Loucy (cell line): ENCODE results near the gene MSL3B.

ENCODE experiments used
- CTCF ChIP-seq: fragments of 200-600 bp; sonication (generic); conservative IDR thresholded peaks from 2 replicates; pipeline ENCODE4 v1.5.1; 2014; ENCODE audit warnings: mild to moderate bottlenecking, antibody characterized with exemption, low read length
- EZH2phosphoT487 ChIP-seq: fragments of 200-600 bp; IDR thresholded peaks from 2 replicates; pipeline ENCODE4 v1.6.1; 2018; ENCODE audit warnings: antibody characterized with exemption, mild to moderate bottlenecking, moderate library complexity, borderline replicate concordance

GRCh38 chr2:233915128-233915527 is 46.9 kb upstream of the MSL3B start:
- TF ChIP-seq CTCF (peak; percentile 43), EZH2phosphoT487 (no peak)
